Cerebellar nuclear complex (tissue), 1 donor: Measurements from ENCODE around the gene B3GNT7.
"Not testable (repeated sequence)": the region's sequence is repeated elsewhere in the genome, so short reads cannot be mapped to it uniquely, and the experiment has no call there.

ENCODE experiments used
- DNase-seq, 2 experiments: peaks; one replicate each; lab custom pipeline; 2025; lab: John Stamatoyannopoulos, UW

B3GNT7 gene

DNA sequence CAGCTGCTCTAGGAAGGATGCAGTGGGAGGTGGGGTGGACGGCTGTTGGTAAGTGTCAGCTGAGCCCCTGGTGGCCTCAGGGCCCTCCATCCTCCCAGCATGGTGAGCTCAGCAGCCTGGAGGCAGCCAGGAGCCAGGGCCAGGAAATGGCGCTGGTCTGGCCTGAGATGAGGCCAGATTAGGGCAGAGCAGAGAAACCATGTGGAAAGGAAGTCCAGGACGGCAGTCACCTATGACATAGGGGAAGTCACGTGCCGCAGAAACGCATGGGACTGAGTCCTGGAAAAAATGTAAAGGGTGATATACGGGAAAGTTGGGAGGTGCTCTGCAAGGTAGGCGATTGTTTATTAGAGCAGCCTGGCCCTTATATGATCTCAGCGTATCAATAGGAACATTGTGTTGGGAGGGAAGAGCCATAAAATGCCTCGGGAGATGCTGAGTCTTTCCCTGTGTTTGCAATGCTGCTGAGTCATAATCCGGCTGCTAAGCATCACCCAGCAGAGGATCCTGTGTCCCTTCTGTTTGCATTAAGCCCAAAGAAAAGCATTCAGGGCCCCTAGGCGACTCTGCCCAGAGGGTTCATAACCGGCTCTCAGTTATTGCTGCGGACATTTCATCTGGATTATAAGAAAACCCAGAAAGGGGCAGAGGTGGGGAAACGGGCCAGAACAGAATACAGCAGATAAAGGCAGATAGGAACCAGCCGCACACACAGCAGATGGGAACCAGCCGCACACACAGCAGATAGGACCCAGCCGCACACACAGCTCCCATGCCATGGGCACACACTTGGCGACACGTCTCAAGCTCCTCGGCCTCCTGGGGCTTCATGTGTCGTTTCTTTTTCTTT lies 30.3 kb upstream of the B3GNT7 start:
- DNase-seq: no peak

DNA sequence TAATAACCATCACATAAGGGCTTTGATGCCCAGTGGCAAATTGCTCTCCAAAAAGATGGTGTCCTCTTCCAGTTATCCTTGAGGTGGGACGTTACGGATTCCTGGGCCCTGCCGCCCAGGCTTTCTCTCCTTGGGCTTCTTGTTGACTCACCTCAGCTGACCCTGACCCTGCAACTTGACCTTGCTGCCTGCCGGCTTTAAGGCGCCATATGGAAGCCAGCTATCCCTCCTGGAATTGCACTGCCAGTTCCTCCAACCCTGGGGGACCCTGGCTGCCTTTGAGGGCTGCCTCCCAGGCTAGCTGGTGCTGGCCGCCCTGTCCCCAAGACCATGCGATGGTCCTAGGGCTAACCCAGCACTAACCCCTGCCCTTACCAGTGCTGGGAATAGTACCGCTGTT lies 28.3 kb upstream of the B3GNT7 start:
- no peak for DNase-seq

DNA sequence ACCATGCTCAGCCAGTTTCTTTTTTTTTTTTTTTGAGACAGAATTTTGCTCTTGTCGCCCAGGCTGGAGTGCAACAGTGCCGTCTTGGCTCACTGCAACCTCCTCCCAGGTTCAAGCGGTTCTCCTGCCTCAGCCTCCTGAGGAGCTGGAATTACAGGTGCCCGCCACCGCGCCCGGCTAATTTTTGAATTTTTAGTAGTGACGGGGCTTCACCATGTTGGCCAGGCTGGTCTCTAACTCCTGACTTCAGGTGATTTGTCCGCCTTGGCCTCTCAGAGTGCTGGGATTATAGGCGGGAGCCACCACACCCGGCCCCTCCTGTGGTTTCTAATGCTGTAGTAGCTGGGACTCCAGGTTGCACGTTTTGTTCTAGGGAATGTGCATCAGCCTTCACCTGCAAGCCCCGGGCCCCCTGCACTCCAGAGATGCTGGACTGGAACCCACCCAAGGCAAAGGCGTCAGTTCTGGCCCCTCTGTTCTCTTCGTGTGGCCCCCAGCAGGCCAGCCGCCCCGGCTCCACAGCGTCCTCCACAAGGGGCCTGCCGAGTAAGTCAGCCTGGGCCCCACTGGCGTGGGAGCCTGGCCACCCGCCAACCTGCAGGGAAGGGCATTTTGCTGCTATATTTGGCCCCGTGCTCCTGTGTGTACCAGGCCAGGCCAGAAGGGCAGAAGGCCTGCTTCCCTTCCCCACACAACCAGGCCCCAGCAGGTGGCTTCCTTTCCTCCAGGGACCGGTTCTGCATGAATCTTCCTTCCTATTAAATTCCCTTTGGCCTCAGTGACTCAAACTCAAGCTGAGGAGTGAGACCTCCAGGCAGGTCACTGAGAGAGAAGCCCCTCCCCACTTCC lies 25.7 kb upstream of the B3GNT7 start:
- no peak for DNase-seq

DNA sequence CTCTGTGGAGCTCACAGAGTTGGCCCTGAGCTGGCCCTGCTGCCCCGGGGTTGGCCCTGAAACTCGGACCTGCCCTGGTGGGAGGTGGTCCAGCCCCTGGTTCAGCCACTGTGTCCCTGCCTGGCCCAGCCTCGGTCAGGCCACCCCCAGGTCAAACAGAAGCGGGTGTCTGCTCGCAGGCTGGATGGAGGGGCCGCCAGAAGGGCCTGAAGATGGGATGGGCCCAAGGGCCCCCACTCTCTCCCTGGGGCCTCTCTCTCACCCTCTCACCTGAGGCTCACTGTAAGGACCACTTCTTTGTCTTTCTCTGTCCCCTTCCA lies 25.1 kb upstream of the B3GNT7 start:
- no peak for DNase-seq

DNA sequence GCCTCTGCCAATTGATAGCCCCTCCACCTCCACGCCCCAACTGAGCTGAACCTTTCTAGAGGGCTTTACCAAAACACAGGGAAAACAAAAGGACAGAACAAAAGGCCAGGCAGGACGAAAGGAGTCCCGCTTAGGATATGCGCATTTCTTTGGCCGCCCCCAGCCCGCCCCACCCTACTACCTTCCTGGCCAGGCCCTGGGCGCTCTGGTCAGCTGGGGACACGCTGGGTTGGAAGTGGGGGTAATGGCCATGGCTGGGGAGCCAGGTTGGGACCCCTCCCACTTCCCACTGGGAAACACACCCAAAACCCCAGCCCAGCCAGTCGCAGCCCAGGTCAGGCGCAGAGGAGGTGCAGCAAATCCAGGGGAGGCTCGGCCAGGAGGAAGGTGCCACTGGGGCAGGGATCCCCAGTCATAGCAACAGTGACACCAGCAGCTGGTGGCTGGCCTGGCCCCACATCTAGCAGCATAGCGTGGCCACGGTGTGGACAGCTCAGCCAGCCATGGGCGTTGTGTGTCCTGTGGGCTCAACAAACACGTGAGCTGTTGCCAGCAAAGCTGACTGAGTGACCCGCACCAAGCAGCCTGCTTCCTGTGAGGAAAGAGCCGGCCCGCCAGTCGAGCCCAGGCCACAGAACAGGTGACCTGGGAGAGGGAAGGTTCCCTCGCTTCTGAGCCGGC lies 24.6 kb upstream of the B3GNT7 start:
- DNase-seq: no peak

DNA sequence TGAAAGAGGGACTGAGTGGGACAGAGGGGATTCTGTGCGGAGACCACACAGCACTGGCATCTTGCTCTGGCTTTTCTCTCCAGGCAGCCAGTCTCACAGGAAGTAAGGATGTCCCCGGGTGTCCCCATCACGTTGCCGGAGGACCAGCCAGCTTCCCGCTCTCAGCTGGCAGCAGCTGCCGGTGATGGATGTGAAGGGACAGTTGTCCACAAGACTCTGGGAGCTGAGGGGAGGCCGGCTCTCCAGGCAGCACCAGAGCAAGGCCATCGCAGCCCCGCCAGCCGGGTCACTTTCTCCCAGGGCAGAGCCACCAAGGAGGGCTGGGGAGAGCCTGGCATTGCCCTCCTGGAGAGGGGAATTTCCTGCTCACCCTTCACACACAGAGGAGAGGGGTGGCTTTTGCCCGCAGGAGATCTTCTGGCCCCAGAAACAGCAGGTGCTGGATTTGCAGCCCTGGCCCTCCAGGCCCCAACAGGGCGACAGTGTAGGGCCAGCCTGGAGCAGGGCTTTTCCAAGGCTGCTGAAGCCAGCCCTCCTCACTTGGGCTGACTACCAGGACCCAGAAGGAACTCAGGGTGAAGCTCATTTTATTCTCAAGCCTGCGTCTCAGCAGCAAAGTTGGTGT lies 24.0 kb upstream of the B3GNT7 start:
- no peak for DNase-seq

DNA sequence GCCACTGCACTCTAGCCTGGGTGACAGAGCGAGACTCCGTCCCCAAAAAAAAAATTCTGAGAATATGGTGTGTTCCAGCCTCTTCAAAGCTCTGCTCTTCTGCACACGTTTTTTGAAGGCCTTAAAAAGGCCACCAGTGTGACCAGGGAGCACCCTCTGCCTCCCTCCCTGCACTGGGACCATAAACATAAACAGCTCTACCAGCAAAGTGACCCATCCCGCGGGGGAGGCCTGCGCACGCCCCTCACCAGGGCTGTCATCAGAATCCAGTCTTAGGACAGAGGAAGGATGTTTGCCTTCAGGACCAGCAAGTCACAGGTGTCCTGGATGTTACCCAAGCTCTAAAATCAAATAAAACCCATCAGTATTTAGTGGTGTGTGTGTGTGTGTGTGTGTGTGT lies 23.2 kb upstream of the B3GNT7 start:
- DNase-seq: no peak

DNA sequence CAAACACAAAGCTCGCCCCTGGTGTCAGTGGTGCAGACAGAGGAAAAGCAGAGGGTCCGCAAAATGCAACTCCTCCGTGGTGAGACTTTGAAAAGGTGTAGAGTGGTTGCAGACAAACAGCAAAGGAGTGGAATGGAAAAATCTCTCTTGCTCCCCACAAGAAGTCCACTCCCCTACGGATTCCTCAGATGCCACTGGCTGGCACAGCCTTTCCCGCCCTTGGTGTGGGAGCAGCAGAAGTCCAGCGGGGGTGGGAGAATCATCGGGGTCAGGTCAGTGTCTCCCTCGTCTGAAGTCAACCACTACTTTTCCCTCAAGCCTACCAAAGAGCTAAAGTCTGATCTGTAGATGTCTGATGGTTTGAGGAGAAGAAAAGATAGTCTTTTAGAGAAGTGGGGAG lies 22.3 kb upstream of the B3GNT7 start:
- no peak for DNase-seq

DNA sequence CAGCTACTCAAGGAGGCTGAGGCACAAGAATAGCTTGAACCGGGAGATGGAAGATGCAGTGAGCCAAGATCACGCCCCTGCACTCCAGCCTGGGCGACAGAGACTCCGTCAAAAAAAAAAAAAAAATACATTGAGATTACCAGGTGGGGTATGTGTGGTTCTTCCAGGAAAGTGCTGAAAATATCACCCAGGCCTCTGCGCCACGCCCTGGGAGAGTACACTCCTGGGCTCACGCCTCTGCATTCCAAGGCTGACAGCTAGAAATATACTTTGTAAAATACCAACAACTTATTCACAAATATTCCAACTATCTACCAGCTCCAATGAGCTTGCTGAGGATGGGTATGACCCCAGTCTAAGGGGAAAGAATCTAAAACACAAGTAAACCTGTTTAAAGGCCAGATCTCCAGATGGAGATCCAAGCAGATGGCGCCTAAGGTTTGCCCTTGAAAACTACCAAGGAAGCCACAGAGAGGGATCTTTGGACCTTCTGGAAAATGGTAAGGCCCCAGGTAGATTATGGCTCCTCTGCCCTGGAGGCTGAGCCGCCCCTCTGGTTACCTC lies 21.6 kb upstream of the B3GNT7 start:
- no peak for DNase-seq

DNA sequence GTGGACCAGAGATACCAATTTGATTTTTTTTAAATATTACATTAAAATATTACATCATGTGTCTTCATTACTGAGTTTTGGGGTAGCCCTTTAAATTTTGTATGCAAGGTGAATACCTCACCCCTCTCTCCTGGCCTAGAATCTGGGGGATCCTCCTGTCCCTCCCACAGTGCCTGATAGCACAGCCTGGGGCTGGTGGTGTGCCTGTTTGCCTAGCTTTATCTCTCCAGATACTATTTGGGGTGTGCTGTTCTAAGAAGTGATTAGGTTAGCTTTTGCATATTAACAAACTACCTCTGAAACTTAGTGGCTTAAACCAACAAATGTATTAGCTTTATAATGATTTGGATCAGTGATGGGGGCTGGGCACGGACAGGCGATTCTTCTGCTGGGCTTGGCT lies 20.7 kb upstream of the B3GNT7 start:
- DNase-seq: no peak

DNA sequence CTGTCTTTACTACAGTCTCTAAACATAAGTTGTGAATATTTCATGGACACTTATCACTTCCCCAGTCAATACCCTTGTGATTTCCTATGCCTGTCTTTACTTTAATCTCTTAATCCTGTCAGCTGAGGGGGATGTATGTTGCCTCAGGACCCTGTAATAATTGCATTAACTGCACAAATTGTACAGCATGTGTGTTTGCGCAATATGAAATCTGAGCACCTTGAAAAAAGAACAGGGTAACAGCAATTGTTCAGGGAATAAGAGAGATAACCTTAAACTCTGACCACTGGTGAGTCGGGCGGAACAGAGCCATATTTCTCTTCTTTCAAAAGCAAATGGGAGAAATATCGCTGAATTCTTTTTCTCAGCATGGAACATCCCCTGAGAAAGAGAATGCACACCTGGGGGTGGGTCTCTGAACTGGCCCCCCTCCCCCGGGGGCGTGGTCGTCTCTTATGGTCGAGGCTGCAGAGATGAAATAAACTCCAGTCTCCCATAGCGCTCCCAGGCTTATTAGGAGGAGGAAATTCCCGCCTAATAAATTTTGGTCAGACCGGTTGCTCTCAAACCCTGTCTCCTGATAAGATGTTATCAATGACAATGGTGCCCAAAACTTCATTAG lies 19.4 kb upstream of the B3GNT7 start:
- not testable (repeated sequence) for DNase-seq

DNA sequence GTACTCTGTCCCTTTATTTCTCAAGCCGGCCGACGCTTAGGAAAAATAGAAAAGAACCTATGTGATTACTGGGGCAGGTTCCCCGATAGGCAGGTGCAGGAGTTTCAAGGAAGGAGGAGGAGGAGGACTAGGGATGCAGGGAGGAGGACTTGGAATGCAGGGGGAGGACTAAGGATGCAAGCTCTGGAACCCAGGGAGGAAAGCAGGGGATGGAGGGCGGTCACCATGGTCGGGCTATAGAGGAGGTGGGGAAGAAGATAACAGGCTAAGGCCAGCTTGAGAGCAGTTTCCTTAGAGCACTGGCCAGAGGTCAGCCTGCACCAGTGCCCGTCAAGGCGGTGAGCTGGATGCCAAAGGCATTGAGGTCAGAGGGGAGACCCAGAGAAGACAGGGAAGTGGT lies 18.7 kb upstream of the B3GNT7 start:
- DNase-seq: no peak

DNA sequence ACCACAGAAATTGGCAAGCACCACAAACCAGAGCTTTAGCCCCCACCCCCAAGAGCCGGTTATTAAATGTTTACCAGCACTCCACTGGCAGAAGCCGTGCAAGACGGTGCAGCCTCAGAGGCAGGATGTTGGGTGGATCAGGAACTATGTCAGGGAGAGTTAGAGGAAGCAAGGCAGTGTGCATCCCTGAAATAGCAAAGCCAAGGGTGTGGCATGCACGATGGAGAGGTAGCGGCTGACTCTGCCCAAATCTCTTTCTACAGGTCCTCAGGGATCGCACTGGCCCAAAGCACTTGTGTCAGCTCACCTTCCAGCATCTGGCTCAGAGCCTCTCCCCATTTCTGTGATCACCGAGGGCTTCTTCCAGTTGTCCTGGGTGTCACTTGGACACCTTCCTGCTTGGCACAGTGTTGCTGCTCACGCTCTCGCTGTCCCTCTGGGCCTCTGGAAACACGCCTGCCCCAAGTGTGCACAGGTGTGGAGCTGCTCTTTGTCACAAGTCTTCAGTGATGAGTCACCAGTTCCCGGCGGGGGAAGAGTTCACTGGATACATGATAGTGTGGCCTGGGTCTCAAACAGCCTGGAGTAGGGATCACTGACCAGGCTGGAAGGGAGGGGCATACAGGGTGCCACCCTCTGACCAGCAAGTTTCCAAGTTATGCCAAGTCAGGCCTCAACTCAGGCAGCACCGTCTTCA lies 17.3 kb upstream of the B3GNT7 start:
- DNase-seq: no peak

DNA sequence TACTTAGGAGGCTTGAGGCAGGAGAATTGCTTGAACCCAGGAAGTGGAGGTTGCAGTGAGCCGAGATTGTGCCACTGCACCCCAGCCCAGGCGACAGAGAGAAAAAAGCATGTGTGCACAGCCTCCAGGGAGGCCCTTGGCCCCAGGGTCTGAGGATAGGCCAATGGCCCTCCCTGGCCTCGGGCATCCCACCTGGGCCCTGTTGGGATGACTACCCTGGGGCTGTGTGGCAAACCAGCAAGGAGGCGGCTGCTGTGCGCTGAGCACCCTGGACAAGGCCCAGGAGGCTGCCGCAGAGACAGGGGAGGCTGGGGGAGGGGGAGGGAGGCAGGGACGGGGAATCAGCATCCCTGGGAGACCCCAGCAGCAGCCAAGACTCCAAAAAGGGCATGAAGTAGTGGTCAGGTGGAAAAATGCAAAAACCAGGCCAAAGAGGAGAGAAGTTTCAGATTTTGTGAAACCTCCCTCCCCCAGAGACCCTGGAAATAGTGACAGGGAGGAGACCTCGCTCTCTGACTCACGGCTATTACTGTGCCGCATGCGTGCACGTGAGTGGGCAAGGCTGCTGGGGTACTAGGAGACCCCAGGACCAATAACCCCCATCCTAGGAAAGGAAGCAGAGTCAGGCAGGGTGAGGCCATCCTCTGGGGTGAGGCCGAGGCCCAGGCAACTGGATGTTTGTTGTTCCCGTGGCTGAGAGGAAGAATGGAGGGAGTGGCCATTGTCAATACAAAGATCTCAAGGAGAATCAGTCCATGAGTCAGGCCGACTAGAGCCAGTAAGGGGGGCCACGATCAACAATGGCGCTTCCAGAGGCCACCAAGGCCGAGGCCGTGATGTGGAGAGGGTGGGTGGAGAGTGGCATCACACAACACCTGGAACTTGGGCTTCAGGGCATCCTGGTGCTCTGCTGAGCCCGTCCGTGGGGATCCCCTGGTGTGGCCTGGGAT lies 16.0 kb upstream of the B3GNT7 start:
- no peak for DNase-seq

DNA sequence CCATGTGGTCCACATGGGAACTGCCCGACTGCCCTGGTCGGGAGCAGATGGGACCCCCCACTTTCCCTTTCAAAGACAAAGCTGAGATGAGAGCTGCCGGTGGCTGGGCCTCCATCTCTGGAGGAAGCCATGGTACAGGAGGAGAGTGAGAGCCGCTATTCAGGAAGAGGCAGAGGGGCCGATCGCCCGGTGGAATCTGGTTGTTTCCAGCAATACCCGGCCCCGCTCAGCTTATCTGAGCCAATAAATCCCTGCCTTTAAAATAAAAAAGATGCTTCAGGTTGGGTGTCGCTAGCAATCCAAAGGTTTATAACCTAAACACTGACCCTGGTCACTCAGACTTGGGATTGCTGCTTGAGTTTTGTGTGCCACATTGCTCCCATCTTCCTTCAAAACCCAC lies 15.2 kb upstream of the B3GNT7 start:
- DNase-seq: no peak

DNA sequence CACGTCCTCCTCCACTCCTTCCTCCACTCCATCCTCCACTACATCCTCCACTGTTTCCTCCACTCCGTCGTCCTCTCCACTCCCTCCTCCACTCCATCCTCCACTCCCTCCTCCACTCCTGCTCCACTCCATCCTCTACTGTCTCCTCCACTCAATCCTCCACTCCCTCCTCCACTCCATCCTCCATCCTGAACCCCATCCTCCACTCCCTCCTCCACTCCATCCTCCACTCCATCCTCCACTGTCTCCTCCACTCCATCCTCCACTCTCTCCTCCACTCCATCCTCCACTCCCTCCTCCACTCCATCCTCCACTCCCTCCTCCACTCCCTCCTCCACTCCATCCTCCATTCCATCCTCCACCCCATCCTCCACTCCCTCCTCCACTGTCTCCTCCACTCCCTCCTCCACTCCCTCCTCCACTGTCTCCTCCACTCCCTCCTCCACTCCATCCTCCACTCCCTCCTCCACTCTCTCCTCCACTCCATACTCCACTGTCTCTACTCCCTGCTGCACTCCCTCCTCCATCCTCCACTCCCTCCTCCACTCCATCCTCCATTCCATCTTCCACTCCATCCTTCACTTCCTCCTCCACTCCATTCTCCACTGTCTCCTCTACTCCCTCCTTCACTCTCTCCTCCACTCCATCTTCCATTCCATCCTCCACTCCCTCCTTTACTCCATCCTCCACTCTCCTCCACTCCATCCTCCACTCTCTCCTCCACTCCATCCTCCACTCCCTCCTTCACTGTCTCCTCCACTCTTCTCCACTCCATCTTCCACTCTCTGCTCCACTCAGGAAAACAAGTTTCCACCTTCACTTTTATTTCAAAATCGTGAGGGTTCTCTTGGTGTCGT lies 14.3 kb upstream of the B3GNT7 start:
- DNase-seq: no peak

DNA sequence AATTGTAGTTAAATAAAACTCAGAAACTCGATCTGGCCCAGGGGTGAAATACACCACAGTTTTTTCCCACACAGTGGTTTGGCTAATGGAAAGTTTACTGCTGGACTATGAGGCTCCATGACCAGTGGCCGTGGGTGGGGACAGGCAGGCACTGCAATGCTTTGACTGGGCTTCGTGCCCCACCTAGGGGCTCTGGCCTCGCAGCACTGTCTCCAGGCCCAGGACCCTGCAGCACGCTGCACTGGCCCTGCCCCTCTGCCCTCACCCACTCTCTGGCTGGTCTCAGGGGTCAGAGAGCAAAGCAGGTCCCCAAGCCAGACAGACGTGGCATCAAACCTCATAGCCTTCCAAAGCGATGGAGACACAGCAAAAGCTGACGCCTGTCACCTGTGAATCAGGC lies 13.4 kb upstream of the B3GNT7 start:
- no peak for DNase-seq

DNA sequence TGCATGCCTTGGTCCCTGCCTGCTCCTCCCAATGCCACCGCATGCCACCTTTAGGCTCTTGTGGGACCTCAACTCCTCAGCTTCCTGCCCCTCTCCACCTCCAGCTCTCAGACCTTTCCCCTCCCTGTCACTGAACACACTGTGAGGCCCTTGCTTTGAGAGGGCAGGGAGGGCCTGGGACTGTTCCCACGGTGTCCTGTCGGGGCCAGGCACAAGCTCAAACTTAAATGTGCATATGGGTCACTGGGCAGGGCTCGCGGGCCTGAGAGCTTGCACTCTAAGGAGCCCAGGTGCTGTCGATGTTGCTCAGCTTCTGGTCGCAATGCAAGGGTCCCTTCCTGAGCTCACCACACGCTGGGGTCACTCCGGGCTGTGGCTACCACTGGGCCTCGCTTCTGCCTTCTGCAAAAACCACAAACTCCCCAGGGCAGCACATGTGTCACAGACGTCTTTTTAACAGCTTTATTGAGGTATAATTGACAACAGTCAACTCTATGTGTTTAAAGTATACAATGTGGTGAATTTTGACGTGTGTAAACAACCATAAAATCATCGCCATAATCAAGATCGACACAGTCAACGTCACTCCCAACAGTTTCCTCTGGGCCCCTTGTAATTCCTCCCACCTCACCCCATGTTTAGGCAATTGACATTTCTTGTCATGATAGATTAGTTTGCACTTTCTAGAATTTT lies 11.9 kb upstream of the B3GNT7 start:
- DNase-seq: no peak
